Bronchial epithelial cell (primary cell): ENCODE results near the gene GADL1. TPM values are rescaled to one million over a fixed set of nuclear protein-coding genes. Genes with fewer than 3 reads are reported as not detected.

Experiments used
- DNase-seq: peaks from one replicate; pipeline ENCODE4 v3.0.0-alpha.2; 2010; ENCODE audit warnings: low read depth
- FAIRE-seq: peaks from 2 replicates; lab custom pipeline; 2011; peaks lifted over from hg19 to GRCh38; lab: Jason Lieb, UNC
- H3K27me3 ChIP-seq: 2 replicates; pipeline ENCODE4 v1.5.1; 2011; ENCODE audit warnings: low read length; ENCODE audit not compliant: control insufficient read depth, insufficient read depth
- H3K36me3 ChIP-seq: 2 replicates; pipeline ENCODE4 v1.5.1; 2011; ENCODE audit warnings: low read length; ENCODE audit not compliant: control insufficient read depth, insufficient read depth
- H3K4me3 ChIP-seq: 2 replicates; pipeline ENCODE4 v1.5.1; 2011; ENCODE audit warnings: mild to moderate bottlenecking, low read depth, low read length, control low read depth
- CTCF ChIP-seq: IDR thresholded peaks from 2 replicates; pipeline ENCODE4 v1.5.1; 2011; ENCODE audit warnings: mild to moderate bottlenecking, moderate library complexity, low read length, control low read depth, inconsistent platforms; ENCODE audit not compliant: insufficient read depth, severe bottlenecking
- total RNA-seq: library from RNA; depleted of rRNA; stranded (reverse); fragments of >200 nt; gene quantifications from 2 replicates; pipeline ENCODE4 v1.2.1, GENCODE V29; 2014

Gene GADL1
- total RNA-seq, 1 donor from 2014 or later, result not detected

GRCh38 chr3:30691944-30692343 is 202.5 kb downstream of the GADL1 start:
- H3K36me3 ChIP-seq, result peaks cover 11% of the 10 kb centered on the region
- DNase-seq (no peak), FAIRE-seq (no peak)
- no peak overlapping the region for H3K4me3 ChIP-seq
- TF ChIP-seq CTCF, result no peak
- no peaks in the 10 kb centered on the region for H3K27me3 ChIP-seq

- FAIRE-seq (no peak), DNase-seq (no peak)
- no peak for TF ChIP-seq CTCF
- Histone ChIP-seq H3K4me3 (no peak overlapping the region), H3K27me3 (no peaks in the 10 kb centered on the region), H3K36me3 (peaks cover 11% of the 10 kb centered on the region)
These were observed 203.1 kb downstream of the GADL1 start for GRCh38 chr3:30691249-30691880.

- peaks cover 11% of the 10 kb centered on the region for H3K36me3 ChIP-seq
- no peak for DNase-seq
- no peaks in the 10 kb centered on the region for H3K27me3 ChIP-seq
- no peak overlapping the region for H3K4me3 ChIP-seq
- no peak for FAIRE-seq
- TF ChIP-seq CTCF, result no peak
These were observed 204.3 kb downstream of the GADL1 start for GRCh38 chr3:30690199-30690598.

- no peak for FAIRE-seq
- no peaks in the 10 kb centered on the region for H3K27me3 ChIP-seq
- peak; percentile 70 for DNase-seq
- H3K36me3 ChIP-seq, result peaks cover 10% of the 10 kb centered on the region
- TF ChIP-seq CTCF, result no peak
- H3K4me3 ChIP-seq, result no peak overlapping the region
These were observed 205.5 kb downstream of the GADL1 start for GRCh38 chr3:30688776-30689641.

GRCh38 chr3:30687930-30688570 is 206.4 kb downstream of the GADL1 start:
- no peak for TF ChIP-seq CTCF
- Histone ChIP-seq H3K36me3 (peaks cover 10% of the 10 kb centered on the region), H3K27me3 (no peaks in the 10 kb centered on the region), H3K4me3 (no peak overlapping the region)
- DNase-seq (no peak), FAIRE-seq (no peak)
